Transverse colon (tissue), 4 donors: ENCODE measurements around the gene DEAF1. TPM values are rescaled to one million over a fixed set of nuclear protein-coding genes. Genes with fewer than 3 reads are reported as not detected.

Experiments
- DNase-seq: peaks from one replicate; pipeline ENCODE4 v3.0.0-alpha.2; 2019
- H3K27ac ChIP-seq, 4 donors: fragments of 200-600 bp; sonication (generic); 2 replicates each; pipeline ENCODE4 v1.5.1; 2016 to 2018; ENCODE audit warnings: inconsistent platforms in 4 of 4
- H3K27me3 ChIP-seq: fragments of 200-600 bp; sonication (generic); 2 replicates; pipeline ENCODE4 v1.5.1; 2017; ENCODE audit warnings: inconsistent platforms
- H3K36me3 ChIP-seq, 4 donors: fragments of 200-600 bp; sonication (generic); 2 replicates each; pipeline ENCODE4 v1.5.1; 2017 to 2019; ENCODE audit warnings: inconsistent platforms in 4 of 4
- H3K4me1 ChIP-seq, 4 donors: fragments of 200-600 bp; sonication (generic); 2 replicates each; pipeline ENCODE4 v1.5.1; 2017 to 2020; ENCODE audit warnings: inconsistent platforms in 4 of 4
- H3K4me3 ChIP-seq, 4 donors: fragments of 200-600 bp; sonication (generic); 1 replicate in 1 of 4; 2 replicates in 3 of 4; pipeline versions ENCODE4 v1.5.1 to v1.6.1; 2017 to 2019; ENCODE audit warnings: inconsistent platforms in 4 of 4
- H3K9me3 ChIP-seq, 2 donors: fragments of 200-600 bp; sonication (generic); 2 replicates each; pipeline ENCODE4 v1.5.1; 2017 to 2019; ENCODE audit warnings: inconsistent platforms in 2 of 2
- EP300 ChIP-seq: sonication (generic); formaldehyde crosslinking; IDR thresholded peaks from one replicate; pipeline ENCODE4 v1.6.1; 2017; ENCODE audit warnings: antibody characterized with exemption, low read depth
- POLR2A ChIP-seq: fragments of 450-650 bp; IDR thresholded peaks from one replicate; pipeline ENCODE4 v1.6.1; 2016; ENCODE audit warnings: antibody characterized with exemption, mild to moderate bottlenecking, moderate library complexity
- POLR2AphosphoS5 ChIP-seq, 3 donors: sonication (generic); formaldehyde crosslinking; IDR thresholded peaks; one replicate each; pipeline ENCODE4 v1.6.1; 2016; ENCODE audit warnings: antibody characterized with exemption in 3 of 3
- WGBS, 2 donors: methylation state at CpG; one replicate each; pipeline ENCODE4 v1.1.5; 2018; ENCODE audit warnings: low coverage in 1 of 2; 5-methylcytosine and 5-hydroxymethylcytosine counted together
- in situ Hi-C, 4 donors: fragments of 200-750 bp; cut with MboI; loops; one replicate each; pipeline versions ENCODE4 v1.15.0 to v1.15.1; 2017; ENCODE audit warnings: low sequenced_read_pairs in 3 of 4, low pct_ligation_motif_present in 1 of 4, low pct_unique_long_range_greater_than_20kb in 1 of 4
- intact Hi-C: fragments of 100-400 bp; cut with DNase I; formaldehyde crosslinking; loops from one replicate; pipeline ENCODE4 v1.15.1; 2023; ENCODE audit warnings: low total_unique reads
- total RNA-seq, 4 donors: library from RNA; depleted of rRNA; stranded (reverse); fragments of >200 nt; gene quantifications; one replicate each; pipeline ENCODE4 v1.1.0, GENCODE V29; 2016
- TF ChIP-seq, protein P1 (sequence below), 5 experiments: fragments of 200-600 bp in 3 of 5; fragments of 450-650 bp in 2 of 5; sonication (generic) in 3 of 5; IDR thresholded peaks; 1 replicate in 2 of 5; 2 replicates in 3 of 5; pipeline ENCODE4 v1.5.1; 2016 to 2017; ENCODE audit warnings: antibody characterized with exemption in 5 of 5, inconsistent platforms in 3 of 5, mild to moderate bottlenecking in 2 of 5, moderate library complexity in 1 of 5

The DEAF1 gene
- total RNA-seq, 4 donors from 2014 or later: 24.4 to 84.5 (median 34.0) TPM

DNA sequence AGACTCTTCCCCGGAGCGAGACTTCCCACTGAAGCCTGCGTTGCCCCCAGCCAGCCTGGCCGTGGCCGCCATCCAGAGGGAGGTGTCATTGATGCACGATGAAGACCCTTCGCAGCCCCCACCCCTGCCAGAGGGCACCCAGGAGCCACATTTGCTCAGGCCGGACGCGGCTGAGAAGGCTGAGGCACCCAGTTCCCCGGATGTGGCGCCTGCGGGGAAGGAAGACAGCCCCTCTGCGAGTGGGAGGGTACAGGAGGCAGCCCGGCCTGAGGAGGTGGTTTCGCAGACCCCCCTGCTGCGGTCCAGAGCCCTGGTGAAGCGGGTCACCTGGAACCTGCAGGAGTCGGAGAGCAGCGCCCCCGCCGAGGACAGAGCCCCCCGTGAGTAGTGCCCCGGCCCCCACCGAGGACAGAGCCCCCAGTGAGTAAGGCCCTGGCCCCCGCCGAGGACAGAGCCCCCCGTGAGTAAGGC lies 85.6 kb downstream of the DEAF1 start:
- Histone ChIP-seq H3K9me3 (no peaks in the 10 kb centered on the region), H3K4me1 (peaks cover 11 to 29% (median 20%) of the 10 kb centered on the region in 4 donors), H3K36me3 (peaks cover 0 to 63% (median 33%) of the 10 kb centered on the region in 4 donors), H3K27me3 (no peaks in the 10 kb centered on the region), H3K4me3 (no peak overlapping the region), H3K27ac (no peak overlapping the region)
- no peak for DNase-seq
- no peak for TF ChIP-seq POLR2A
- WGBS, 2 donors: 91 to 95% methylated on average over 4 to 15 of the region's 28 CpGs
- intact Hi-C loops: no loop called here
- in situ Hi-C loops: no loop called here

- Histone ChIP-seq H3K4me3 (no peak overlapping the region), H3K27ac (no peak overlapping the region), H3K36me3 (peaks cover 0 to 68% (median 36%) of the 10 kb centered on the region in 4 donors), H3K4me1 (peaks cover 6 to 24% (median 14%) of the 10 kb centered on the region in 4 donors), H3K9me3 (no peaks in the 10 kb centered on the region), H3K27me3 (no peaks in the 10 kb centered on the region)
- intact Hi-C loops: no loop called here
- no peak for DNase-seq
- in situ Hi-C loops: no loop called here
- 87 to 88% methylated on average over 14 to 28 of the region's 28 CpGs for WGBS, 2 donors
- TF ChIP-seq EP300 (no peak), POLR2AphosphoS5 (IDR thresholded peaks at IDR 0.05) (no peak), POLR2A (no peak)
- TF ChIP-seq, protein P1, sequence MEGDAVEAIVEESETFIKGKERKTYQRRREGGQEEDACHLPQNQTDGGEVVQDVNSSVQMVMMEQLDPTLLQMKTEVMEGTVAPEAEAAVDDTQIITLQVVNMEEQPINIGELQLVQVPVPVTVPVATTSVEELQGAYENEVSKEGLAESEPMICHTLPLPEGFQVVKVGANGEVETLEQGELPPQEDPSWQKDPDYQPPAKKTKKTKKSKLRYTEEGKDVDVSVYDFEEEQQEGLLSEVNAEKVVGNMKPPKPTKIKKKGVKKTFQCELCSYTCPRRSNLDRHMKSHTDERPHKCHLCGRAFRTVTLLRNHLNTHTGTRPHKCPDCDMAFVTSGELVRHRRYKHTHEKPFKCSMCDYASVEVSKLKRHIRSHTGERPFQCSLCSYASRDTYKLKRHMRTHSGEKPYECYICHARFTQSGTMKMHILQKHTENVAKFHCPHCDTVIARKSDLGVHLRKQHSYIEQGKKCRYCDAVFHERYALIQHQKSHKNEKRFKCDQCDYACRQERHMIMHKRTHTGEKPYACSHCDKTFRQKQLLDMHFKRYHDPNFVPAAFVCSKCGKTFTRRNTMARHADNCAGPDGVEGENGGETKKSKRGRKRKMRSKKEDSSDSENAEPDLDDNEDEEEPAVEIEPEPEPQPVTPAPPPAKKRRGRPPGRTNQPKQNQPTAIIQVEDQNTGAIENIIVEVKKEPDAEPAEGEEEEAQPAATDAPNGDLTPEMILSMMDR (IDR thresholded peaks at IDR 0.05): no peak
Observed at GRCh38 chr11:608791-609251, 86.2 kb downstream of the DEAF1 start.

DNA sequence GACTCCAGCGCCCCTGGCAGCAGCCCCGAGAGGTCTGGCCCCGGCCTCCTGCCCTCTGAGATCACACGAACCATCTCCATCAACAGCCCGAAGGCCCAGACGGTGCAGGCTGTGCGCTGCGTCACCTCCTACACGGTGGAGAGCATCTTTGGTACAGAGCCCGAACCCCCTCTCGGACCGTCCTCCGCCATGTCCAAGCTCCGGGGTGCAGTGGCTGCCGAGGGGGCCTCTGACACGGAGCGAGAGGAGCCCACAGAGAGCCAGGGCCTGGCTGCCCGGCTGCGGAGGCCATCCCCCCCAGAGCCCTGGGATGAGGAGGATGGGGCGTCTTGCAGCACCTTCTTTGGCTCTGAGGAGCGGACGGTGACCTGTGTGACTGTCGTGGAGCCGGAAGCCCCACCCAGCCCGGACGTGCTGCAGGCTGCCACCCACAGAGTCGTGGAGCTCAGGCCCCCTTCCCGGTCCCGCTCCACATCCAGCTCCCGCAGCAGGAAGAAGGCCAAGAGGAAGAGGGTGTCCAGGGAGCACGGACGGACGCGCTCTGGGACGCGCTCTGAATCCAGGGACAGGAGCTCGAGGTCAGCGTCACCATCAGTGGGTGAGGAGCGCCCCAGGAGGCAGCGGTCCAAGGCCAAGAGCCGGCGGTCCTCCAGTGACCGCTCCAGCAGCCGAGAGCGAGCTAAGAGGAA lies 86.9 kb downstream of the DEAF1 start:
- no peak overlapping the region for H3K4me3 ChIP-seq
- intact Hi-C loops (no loop called here), in situ Hi-C loops (no loop called here)
- no peaks in the 10 kb centered on the region for H3K9me3 ChIP-seq
- H3K36me3 ChIP-seq: peaks cover 0 to 74% (median 36%) of the 10 kb centered on the region in 4 donors
- TF ChIP-seq POLR2AphosphoS5 (IDR thresholded peaks at IDR 0.05) (no peak), EP300 (no peak), POLR2A (no peak)
- TF ChIP-seq, protein P1 (IDR thresholded peaks at IDR 0.05): no peak
- no peaks in the 10 kb centered on the region for H3K27me3 ChIP-seq
- 90 to 93% methylated on average over 3 to 45 of the region's 45 CpGs for WGBS, 2 donors
- DNase-seq: no peak
- H3K27ac ChIP-seq: no peak overlapping the region
- H3K4me1 ChIP-seq: peaks cover 3 to 18% (median 9%) of the 10 kb centered on the region in 4 donors

DNA sequence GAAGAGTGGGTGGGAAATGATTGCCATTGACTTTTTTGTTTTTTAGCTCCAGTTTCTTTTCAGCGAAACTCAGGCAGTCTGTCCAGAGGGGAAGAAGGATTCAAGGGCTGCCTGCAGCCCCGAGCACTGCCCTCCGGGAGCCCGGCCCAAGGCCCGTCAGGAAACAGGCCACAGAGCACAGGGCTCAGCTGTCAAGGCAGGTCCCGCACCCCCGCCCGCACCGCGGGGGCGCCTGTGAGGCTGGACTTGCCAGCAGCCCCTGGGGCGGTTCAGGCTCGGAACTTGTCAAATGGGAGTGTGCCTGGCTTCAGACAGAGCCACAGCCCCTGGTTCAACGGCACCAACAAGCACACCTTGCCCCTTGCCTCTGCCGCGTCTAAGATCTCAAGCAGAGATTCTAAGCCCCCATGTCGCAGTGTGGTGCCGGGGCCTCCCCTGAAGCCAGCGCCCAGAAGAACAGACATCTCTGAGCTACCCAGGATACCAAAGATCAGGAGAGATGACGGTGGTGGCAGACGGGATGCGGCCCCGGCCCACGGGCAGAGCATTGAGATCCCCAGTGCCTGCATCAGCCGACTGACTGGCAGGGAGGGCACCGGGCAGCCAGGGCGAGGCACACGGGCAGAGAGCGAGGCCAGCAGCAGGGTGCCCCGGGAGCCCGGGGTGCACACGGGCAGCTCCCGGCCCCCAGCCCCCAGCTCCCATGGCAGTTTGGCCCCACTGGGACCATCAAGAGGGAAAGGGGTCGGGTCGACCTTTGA lies 87.8 kb downstream of the DEAF1 start:
- peaks cover 0 to 77% (median 36%) of the 10 kb centered on the region in 4 donors for H3K36me3 ChIP-seq
- no peaks in the 10 kb centered on the region for H3K9me3 ChIP-seq
- no peaks in the 10 kb centered on the region for H3K27me3 ChIP-seq
- TF ChIP-seq, protein P1 (IDR thresholded peaks at IDR 0.05): no peak
- TF ChIP-seq EP300 (no peak), POLR2A (no peak), POLR2AphosphoS5 (IDR thresholded peaks at IDR 0.05) (no peak)
- peaks cover 0 to 9% (median 2%) of the 10 kb centered on the region in 4 donors for H3K4me1 ChIP-seq
- intact Hi-C loops (no loop called here), in situ Hi-C loops (no loop called here)
- no peak overlapping the region for H3K4me3 ChIP-seq
- DNase-seq: no peak
- no peak overlapping the region for H3K27ac ChIP-seq
- 94% methylated on average over 28 of the region's 35 CpGs; no CpG with 5 or more reads in 1 of the 2 donors for WGBS, 2 donors
